SK-N-SH (cell line): Measurements from ENCODE around the gene BCL2L15. TPM values are rescaled to one million over a fixed set of nuclear protein-coding genes. Genes with fewer than 3 reads are reported as not detected.

Experiments
- CTCF ChIA-PET: fragments of 300-600, 350-600 bp; formaldehyde crosslinking; extraction: SDS; loops from one replicate; lab custom pipeline; 2021; lab: Yijun Ruan, JAX
- POLR2A ChIA-PET: fragments of 350-600 bp; sonication (Branson Sonifier 250); formaldehyde crosslinking; extraction: SDS; loops from one replicate; lab custom pipeline; 2020; ENCODE audit warnings: antibody characterized with exemption, inconsistent platforms; lab: Yijun Ruan, JAX
- DNase-seq: peaks from one replicate; pipeline ENCODE4 v3.0.0; 2012
- H2AFZ ChIP-seq: fragments of 200-600 bp; sonication (generic); 2 replicates; pipeline ENCODE4 v1.8.1; 2016; ENCODE audit warnings: antibody characterized with exemption, mild to moderate bottlenecking, low read depth
- H3F3A ChIP-seq: fragments of 200-600 bp; sonication (generic); replicated peaks from 2 replicates; pipeline ENCODE3; 2016; ENCODE audit warnings: antibody characterized with exemption, mild to moderate bottlenecking; ENCODE audit not compliant: insufficient read depth
- H3K27ac ChIP-seq, 2 experiments: fragments of 200-500 bp in 1 of 2; fragments of 200-600 bp in 1 of 2; sonication (Bioruptor generic) in 1 of 2; sonication (generic), shearing (Covaris generic) in 1 of 2; 2 replicates each; pipeline versions ENCODE4 v1.5.1 to v1.6.1; 2014 to 2016; ENCODE audit warnings: low read depth in 2 of 2, inconsistent platforms in 1 of 2, low read length in 1 of 2, mild to moderate bottlenecking in 1 of 2, mixed read lengths in 1 of 2
- H3K27me3 ChIP-seq: fragments of 200-600 bp; sonication (generic), shearing (Covaris generic); 2 replicates; pipeline ENCODE4 v1.6.1; 2016; ENCODE audit warnings: mixed run types; ENCODE audit not compliant: insufficient read depth
- H3K36me3 ChIP-seq, 2 experiments: fragments of 200-500 bp in 1 of 2; fragments of 200-600 bp in 1 of 2; sonication (Bioruptor generic) in 1 of 2; sonication (generic) in 1 of 2; replicated peaks in 1 of 2; 2 replicates each; pipeline versions ENCODE3 to v1.5.1; 2014 to 2016; ENCODE audit warnings: low read length in 1 of 2, mild to moderate bottlenecking in 1 of 2; ENCODE audit not compliant: insufficient read depth in 2 of 2, control insufficient read depth in 1 of 2
- H3K4me1 ChIP-seq, 2 experiments: fragments of 200-500 bp in 1 of 2; fragments of 200-600 bp in 1 of 2; sonication (Bioruptor generic) in 1 of 2; sonication (generic), shearing (Covaris generic) in 1 of 2; 2 replicates each; pipeline versions ENCODE4 v1.5.1 to v1.6.1; 2014 to 2016; ENCODE audit warnings: low read depth in 1 of 2, low read length in 1 of 2, mixed run types in 1 of 2; ENCODE audit not compliant: insufficient read depth in 2 of 2, control insufficient read depth in 1 of 2
- H3K4me2 ChIP-seq: fragments of 200-600 bp; sonication (generic), shearing (Covaris generic); 2 replicates; pipeline ENCODE4 v1.6.1; 2017; ENCODE audit warnings: mixed run types
- H3K4me3 ChIP-seq, 2 experiments: fragments of 200-500 bp in 1 of 2; fragments of 200-600 bp in 1 of 2; sonication (Bioruptor generic) in 1 of 2; sonication (generic), shearing (Covaris generic) in 1 of 2; 2 replicates each; pipeline versions ENCODE4 v1.5.1 to v1.8.1; 2014 to 2016; ENCODE audit warnings: low read depth in 2 of 2, inconsistent platforms in 1 of 2, low read length in 1 of 2, mild to moderate bottlenecking in 1 of 2, mixed read lengths in 1 of 2, moderate library complexity in 1 of 2
- H3K79me2 ChIP-seq: fragments of 200-600 bp; sonication (generic); 2 replicates; pipeline ENCODE4 v1.8.1; 2017; ENCODE audit warnings: mild to moderate bottlenecking; ENCODE audit not compliant: insufficient read depth
- H3K9ac ChIP-seq: fragments of 200-600 bp; sonication (generic); 2 replicates; pipeline ENCODE4 v1.6.1; 2017; ENCODE audit warnings: mixed run types
- H3K9me2 ChIP-seq: fragments of 200-600 bp; sonication (generic); 2 replicates; pipeline ENCODE4 v1.6.1; 2017; ENCODE audit warnings: mixed run types
- H3K9me3 ChIP-seq: fragments of 200-600 bp; sonication (generic); 2 replicates; pipeline ENCODE4 v1.6.1; 2017; ENCODE audit warnings: mixed run types, mild to moderate bottlenecking, moderate library complexity
- H4K20me1 ChIP-seq: fragments of 200-600 bp; sonication (generic); 2 replicates; pipeline ENCODE4 v1.6.1; 2017; ENCODE audit warnings: mild to moderate bottlenecking, mixed run types; ENCODE audit not compliant: insufficient read depth
- CTCF ChIP-seq: fragments of 200-600 bp; sonication (generic); IDR thresholded peaks from 2 replicates; pipeline ENCODE4 v1.6.1; 2017; ENCODE audit warnings: antibody characterized with exemption, mild to moderate bottlenecking, moderate library complexity
- FOXJ3 ChIP-seq: sonication (generic); formaldehyde crosslinking; IDR thresholded peaks from 2 replicates; pipeline ENCODE4 v1.5.1; 2020; ENCODE audit warnings: mild to moderate bottlenecking, missing genetic modification reagents
- FOXM1 ChIP-seq: IDR thresholded peaks from 2 replicates; pipeline ENCODE4 v1.4.0; 2012; ENCODE audit warnings: low read depth, mild to moderate bottlenecking
- GATA2 ChIP-seq: sonication (generic); formaldehyde crosslinking; IDR thresholded peaks from 2 replicates; pipeline ENCODE4 v1.5.0; 2020; ENCODE audit warnings: mild to moderate bottlenecking, missing genetic modification reagents
- MEF2A ChIP-seq: IDR thresholded peaks from 2 replicates; pipeline ENCODE4 v1.4.0; 2012; ENCODE audit warnings: low read depth, borderline replicate concordance
- NRF1 ChIP-seq: IDR thresholded peaks from 2 replicates; pipeline ENCODE4 v1.6.1; 2012; ENCODE audit warnings: low read depth, mild to moderate bottlenecking, low read length
- PBX3 ChIP-seq: IDR thresholded peaks from 2 replicates; pipeline ENCODE4; 2012
- RFX5 ChIP-seq: IDR thresholded peaks from 2 replicates; pipeline ENCODE4 v1.6.1; 2012; ENCODE audit warnings: mild to moderate bottlenecking, improper control_type of control experiment, low read length
- SIN3A ChIP-seq: IDR thresholded peaks from 2 replicates; pipeline ENCODE4 v1.6.1; 2012; ENCODE audit warnings: low read depth, mild to moderate bottlenecking, low read length, moderate library complexity, borderline replicate concordance
- SMC3 ChIP-seq: IDR thresholded peaks from 2 replicates; pipeline ENCODE4 v1.6.1; 2012; ENCODE audit warnings: low read depth, low read length, improper control_type of control experiment
- TAF1 ChIP-seq: IDR thresholded peaks from 2 replicates; pipeline ENCODE4 v1.6.1; 2012; ENCODE audit warnings: low read depth, mild to moderate bottlenecking, low read length, moderate library complexity, borderline replicate concordance
- USF2 ChIP-seq: fragments of 150-350 bp; IDR thresholded peaks from 2 replicates; pipeline ENCODE4 v1.6.1; 2017; ENCODE audit warnings: antibody characterized with exemption, low read length, low read depth, borderline replicate concordance
- YY1 ChIP-seq: IDR thresholded peaks from 2 replicates; pipeline ENCODE4 v1.4.0; 2012; ENCODE audit warnings: low read depth, mild to moderate bottlenecking
- WGBS: methylation state at CpG from one replicate; pipeline ENCODE4 v1.1.6; 2017; ENCODE audit warnings: low lambda C conversion rate; 5-methylcytosine and 5-hydroxymethylcytosine counted together
- polyA plus RNA-seq, 3 experiments: library from polyadenylated mRNA; depleted of rRNA; stranded (reverse); fragments of >200 nt; gene quantifications; 2 replicates each; pipeline ENCODE4 v1.2.3, GENCODE V29; 2012

Gene BCL2L15
- polyA plus RNA-seq, 1 of the 3 experiments (the other 2 are of a cell fraction) = 0.02 TPM

- TF ChIP-seq CTCF = no peak
Observed at GRCh38 chr1:113913887-113914664, 26.7 kb upstream of the BCL2L15 start (continued).

GRCh38 chr1:113913312-113913668 lies 25.9 kb upstream of the BCL2L15 start:
- H3K4me2 ChIP-seq = no peak overlapping the region
- DNase-seq = no peak
- no peaks in the 10 kb centered on the region for H3K9me3 ChIP-seq
- H3K27me3 ChIP-seq = no peaks in the 10 kb centered on the region
- H3K79me2 ChIP-seq = no peaks in the 10 kb centered on the region
- peaks cover 4% of the 10 kb centered on the region for H3F3A ChIP-seq
- no peaks in the 10 kb centered on the region for H3K4me1 ChIP-seq
- no peaks in the 10 kb centered on the region for H3K9me2 ChIP-seq
- POLR2A ChIA-PET = no interaction called here
- 69% methylated on average over 3 of the region's 3 CpGs for WGBS
- H4K20me1 ChIP-seq = no peaks in the 10 kb centered on the region
- no peak overlapping the region for H3K4me3 ChIP-seq
- no peak overlapping the region for H3K27ac ChIP-seq
- TF ChIP-seq USF2 (no peak), TAF1 (no peak), NRF1 (no peak), SMC3 (no peak), SIN3A (no peak), RFX5 (no peak), PBX3 (no peak), GATA2 (CRISPR knock-in tag) (no peak), FOXJ3 (CRISPR knock-in tag) (no peak), MEF2A (no peak), FOXM1 (no peak), YY1 (no peak)
- TF ChIP-seq, all 33 proteins: peak for 0
- Histone ChIP-seq H3K36me3 (peaks cover 14 to 28% of the 10 kb centered on the region in 2 experiments), H3K9ac (no peak overlapping the region), H2AFZ (no peak overlapping the region)
- CTCF ChIA-PET = interaction anchor here (0.6 to 1.3 kb wide), 2 partner anchors 16 to 63 kb away, joined by 3 read pairs; no protein-coding TSS in a partner anchor
